Loucy (cell line): ENCODE measurements around the gene GRID2IP.

Experiments
- CTCF ChIP-seq: fragments of 200-600 bp; sonication (generic); conservative IDR thresholded peaks from 2 replicates; pipeline ENCODE4 v1.5.1; 2014; ENCODE audit warnings: mild to moderate bottlenecking, antibody characterized with exemption, low read length
- EZH2phosphoT487 ChIP-seq: fragments of 200-600 bp; IDR thresholded peaks from 2 replicates; pipeline ENCODE4 v1.6.1; 2018; ENCODE audit warnings: antibody characterized with exemption, mild to moderate bottlenecking, moderate library complexity, borderline replicate concordance

DNA sequence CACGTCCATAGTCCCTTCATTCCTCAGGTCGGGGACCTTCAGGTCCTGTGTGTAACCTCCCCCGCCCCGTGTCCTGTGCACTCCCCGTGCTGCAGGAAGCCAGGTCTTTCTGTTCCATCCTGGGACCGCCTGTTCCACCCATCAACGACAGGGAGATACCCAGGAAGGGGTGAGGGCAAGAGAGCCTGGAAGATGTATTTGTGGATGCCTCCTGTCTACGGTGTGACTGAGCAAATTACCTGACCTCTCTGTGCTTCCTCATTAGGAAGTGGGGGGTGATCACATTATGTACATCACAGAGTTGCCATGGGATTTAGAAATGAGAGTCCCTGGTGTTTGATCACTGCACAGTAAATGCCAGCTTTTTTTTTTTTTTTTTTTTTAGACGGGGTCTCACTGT, 46.3 kb downstream of the GRID2IP start:
- TF ChIP-seq CTCF (no peak), EZH2phosphoT487 (no peak)
